Astrocyte of the cerebellum (primary cell): ENCODE data around the gene EIF4A2.
"Not testable (repeated sequence)": the region's sequence is repeated elsewhere in the genome, so short reads cannot be mapped to it uniquely, and the experiment has no call there.

Experiments used
- DNase-seq: peaks from one replicate; pipeline ENCODE4 v3.0.0-alpha.2; 2011; ENCODE audit warnings: low read depth
- H3K4me3 ChIP-seq: 2 replicates; pipeline ENCODE4 v1.5.1; 2011; ENCODE audit warnings: mild to moderate bottlenecking, low read depth, low read length, moderate library complexity
- in situ Hi-C: cut with HindIII; loops from 2 replicates; pipeline ENCODE4 v1.10.0; 2017; ENCODE audit warnings: low sequenced_read_pairs
- TF ChIP-seq, protein P1 (sequence below): IDR thresholded peaks from 2 replicates; pipeline ENCODE4 v1.5.1; 2012; ENCODE audit warnings: low read length, low read depth, moderate library complexity, mild to moderate bottlenecking; ENCODE audit errors: missing control alignments

The EIF4A2 gene

GRCh38 chr3:186806089-186807055, 23.0 kb downstream of the EIF4A2 start, which contains the start of gene RFC4:
Gene RFC4 (minus strand): TSS chr3:186806482. CDS start chr3:186804713, 1,769 bp downstream.
- TF ChIP-seq, protein P1, sequence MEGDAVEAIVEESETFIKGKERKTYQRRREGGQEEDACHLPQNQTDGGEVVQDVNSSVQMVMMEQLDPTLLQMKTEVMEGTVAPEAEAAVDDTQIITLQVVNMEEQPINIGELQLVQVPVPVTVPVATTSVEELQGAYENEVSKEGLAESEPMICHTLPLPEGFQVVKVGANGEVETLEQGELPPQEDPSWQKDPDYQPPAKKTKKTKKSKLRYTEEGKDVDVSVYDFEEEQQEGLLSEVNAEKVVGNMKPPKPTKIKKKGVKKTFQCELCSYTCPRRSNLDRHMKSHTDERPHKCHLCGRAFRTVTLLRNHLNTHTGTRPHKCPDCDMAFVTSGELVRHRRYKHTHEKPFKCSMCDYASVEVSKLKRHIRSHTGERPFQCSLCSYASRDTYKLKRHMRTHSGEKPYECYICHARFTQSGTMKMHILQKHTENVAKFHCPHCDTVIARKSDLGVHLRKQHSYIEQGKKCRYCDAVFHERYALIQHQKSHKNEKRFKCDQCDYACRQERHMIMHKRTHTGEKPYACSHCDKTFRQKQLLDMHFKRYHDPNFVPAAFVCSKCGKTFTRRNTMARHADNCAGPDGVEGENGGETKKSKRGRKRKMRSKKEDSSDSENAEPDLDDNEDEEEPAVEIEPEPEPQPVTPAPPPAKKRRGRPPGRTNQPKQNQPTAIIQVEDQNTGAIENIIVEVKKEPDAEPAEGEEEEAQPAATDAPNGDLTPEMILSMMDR, result no peak
- H3K4me3 ChIP-seq, result peak within 1 kb of the TSS; percentile 63
- DNase-seq, result no peak
- in situ Hi-C loops, result no loop called here

- H3K4me3 ChIP-seq, result peak overlapping the region; percentile 63
- no peak for DNase-seq
- TF ChIP-seq, protein P1, result no peak
- in situ Hi-C loops, result no loop called here
Observed at GRCh38 chr3:186807231-186807630, 23.9 kb downstream of the EIF4A2 start.

- in situ Hi-C loops, result no loop called here
- TF ChIP-seq, protein P1, result no peak
- no peak overlapping the region for H3K4me3 ChIP-seq
- no peak for DNase-seq
Observed at GRCh38 chr3:186810336-186810996, 27.1 kb downstream of the EIF4A2 start.

DNA sequence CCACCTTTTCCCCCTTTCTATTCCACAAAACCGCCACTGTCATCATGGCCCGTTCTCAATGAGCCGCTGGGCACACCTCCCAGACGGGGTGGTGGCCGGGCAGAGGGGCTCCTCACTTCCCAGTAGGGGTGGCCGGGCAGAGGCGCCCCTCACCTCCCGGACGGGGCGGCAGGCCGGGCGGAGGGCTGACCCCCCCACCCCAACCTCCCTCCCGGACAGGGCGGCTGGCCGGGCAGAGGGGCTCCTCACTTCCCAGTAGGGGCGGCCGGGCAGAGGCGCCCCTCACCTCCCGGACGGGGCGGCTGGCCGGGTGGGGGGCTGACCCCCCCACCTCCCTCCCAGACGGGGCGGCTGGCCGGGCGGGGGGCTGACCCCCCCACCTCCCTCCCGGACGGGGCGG, 27.9 kb downstream of the EIF4A2 start:
- H3K4me3 ChIP-seq, in situ Hi-C loops, DNase-seq: not testable (repeated sequence)

- in situ Hi-C loops, result no loop called here
- no peak for DNase-seq
- no peak overlapping the region for H3K4me3 ChIP-seq
- TF ChIP-seq, protein P1, result no peak
Observed at GRCh38 chr3:186814100-186814499, 30.7 kb downstream of the EIF4A2 start.

DNA sequence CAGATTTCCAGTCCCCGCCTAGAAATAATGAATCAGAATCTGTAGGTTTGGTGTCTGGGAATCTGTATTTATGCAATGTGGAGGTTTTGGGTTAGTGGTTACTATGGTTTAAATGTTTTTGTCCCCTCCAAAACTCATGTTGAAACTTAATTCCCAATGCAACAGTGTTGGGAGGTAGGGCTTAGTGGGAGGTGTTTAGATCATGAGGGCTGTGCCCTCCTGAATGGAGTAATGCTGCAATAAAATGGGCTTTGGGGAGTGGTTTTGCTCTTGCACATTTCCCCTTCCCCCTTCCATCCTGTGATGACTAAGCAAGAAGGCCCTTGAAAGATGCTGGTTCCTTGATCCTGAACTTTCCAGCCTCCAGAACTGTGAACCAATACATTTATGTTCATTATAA, 32.1 kb downstream of the EIF4A2 start:
- in situ Hi-C loops, result no loop called here
- TF ChIP-seq, protein P1, result no peak
- no peak for DNase-seq
- no peak overlapping the region for H3K4me3 ChIP-seq

GRCh38 chr3:186818516-186818915, 35.1 kb downstream of the EIF4A2 start:
- H3K4me3 ChIP-seq, result no peak overlapping the region
- DNase-seq, result no peak
- in situ Hi-C loops, result no loop called here
- TF ChIP-seq, protein P1, result no peak
